SK-N-SH (cell line): ENCODE measurements around the gene BBS4.
"Not testable (repeated sequence)": the region's sequence is repeated elsewhere in the genome, so short reads cannot be mapped to it uniquely, and the experiment has no call there.

Experiments used
- CTCF ChIP-seq: fragments of 200-600 bp; sonication (generic); IDR thresholded peaks from 2 replicates; pipeline ENCODE4 v1.6.1; 2017; ENCODE audit warnings: antibody characterized with exemption, mild to moderate bottlenecking, moderate library complexity
- EP300 ChIP-seq, 2 experiments: IDR thresholded peaks; 2 replicates each; pipeline versions ENCODE4 v1.4.0 to v1.6.1; 2012; ENCODE audit warnings: borderline replicate concordance in 1 of 2, low read depth in 1 of 2, low read length in 1 of 2
- GABPA ChIP-seq: IDR thresholded peaks from 2 replicates; pipeline ENCODE4 v1.4.0; 2012; ENCODE audit warnings: low read depth, mild to moderate bottlenecking
- POLR2AphosphoS5 ChIP-seq: IDR thresholded peaks from 2 replicates; pipeline ENCODE4 v1.6.1; 2012; ENCODE audit warnings: low read depth, low read length
- RFX5 ChIP-seq: IDR thresholded peaks from 2 replicates; pipeline ENCODE4 v1.6.1; 2012; ENCODE audit warnings: mild to moderate bottlenecking, improper control_type of control experiment, low read length
- TCF12 ChIP-seq: IDR thresholded peaks from 2 replicates; pipeline ENCODE4 v1.4.0; 2012
- TEAD4 ChIP-seq: IDR thresholded peaks from 2 replicates; pipeline ENCODE4 v1.4.0; 2012; ENCODE audit warnings: mild to moderate bottlenecking, borderline replicate concordance; ENCODE audit not compliant: insufficient read depth
- YY1 ChIP-seq: IDR thresholded peaks from 2 replicates; pipeline ENCODE4 v1.4.0; 2012; ENCODE audit warnings: low read depth, mild to moderate bottlenecking

GRCh38 chr15:72661081-72661480 is 24.9 kb upstream of the BBS4 start:
- TF ChIP-seq CTCF; YY1; GABPA; EP300 (IDR thresholded peaks at IDR 0.05; ENCODE audit: borderline replicate concordance in 1 of 2, low read depth in 1 of 2, low read length in 1 of 2); POLR2AphosphoS5; RFX5; TCF12; TEAD4: not testable (repeated sequence)
